Large intestine (tissue), 3 donors: ENCODE data around the gene WWOX. TPM values are rescaled to one million over a fixed set of nuclear protein-coding genes. Genes with fewer than 3 reads are reported as not detected.

Source experiments
- DNase-seq, 2 donors: peaks; one replicate each; pipeline versions ENCODE4 v3.0.0 to v3.0.0-alpha.2; 2013
- H3K27ac ChIP-seq: one replicate; pipeline ENCODE4 v1.5.1; 2013; ENCODE audit warnings: low read length
- H3K27me3 ChIP-seq: 2 replicates; pipeline ENCODE4 v1.6.1; 2013; ENCODE audit warnings: low read length; ENCODE audit not compliant: control insufficient read depth, insufficient read depth
- H3K36me3 ChIP-seq: 2 replicates; pipeline ENCODE4 v1.6.1; 2013; ENCODE audit warnings: low read length; ENCODE audit not compliant: control insufficient read depth, insufficient read depth
- H3K4me1 ChIP-seq: one replicate; pipeline ENCODE4 v1.6.1; 2013; ENCODE audit warnings: low read length; ENCODE audit not compliant: control insufficient read depth, insufficient read depth
- H3K4me3 ChIP-seq: one replicate; pipeline ENCODE4 v1.5.1; 2013; ENCODE audit warnings: low read length
- H3K9me3 ChIP-seq: one replicate; pipeline ENCODE4 v1.6.1; 2013; ENCODE audit warnings: mild to moderate bottlenecking, low read depth, low read length, moderate library complexity; ENCODE audit not compliant: control insufficient read depth
- WGBS: methylation state at CpG from one replicate; pipeline ENCODE4 v1.1.5; 2013; ENCODE audit warnings: low lambda C conversion rate; ENCODE audit not compliant: insufficient coverage; 5-methylcytosine and 5-hydroxymethylcytosine counted together
- polyA plus RNA-seq: library from polyadenylated mRNA; unstranded; fragments of 120-200 nt; gene quantifications from one replicate; pipeline ENCODE4 v1.2.1, GENCODE V29; 2013

WWOX gene
- polyA plus RNA-seq, 1 donor, result 16.2 TPM

DNA sequence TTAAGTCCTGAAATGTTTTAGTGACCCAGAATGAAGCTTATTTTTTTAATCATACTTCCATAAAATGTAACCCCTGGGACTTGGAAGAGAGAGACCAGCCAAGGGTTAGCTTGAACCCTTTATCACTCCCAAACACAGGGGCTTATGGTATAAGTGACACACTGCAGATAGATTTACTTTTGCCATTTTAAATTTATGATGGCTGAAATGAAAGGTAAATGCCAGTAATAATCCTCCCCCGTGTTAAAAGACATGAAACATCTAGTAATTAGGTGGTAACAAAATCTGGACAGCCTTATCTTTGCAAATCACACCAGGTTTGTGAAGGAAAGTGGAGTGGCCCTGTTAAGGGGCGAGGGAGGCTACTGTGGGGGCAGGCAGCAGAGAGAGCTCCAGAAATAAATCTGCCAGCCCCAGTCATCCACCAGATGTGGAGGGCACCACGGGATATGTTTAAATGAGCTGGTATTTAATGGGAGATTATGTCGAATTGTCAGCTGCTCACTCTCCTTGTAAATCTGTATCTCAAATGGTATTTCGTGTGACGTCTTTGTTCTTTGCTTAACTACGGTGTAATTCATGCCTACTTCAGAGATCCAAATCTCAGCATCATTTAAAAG is 326.5 kb downstream of the WWOX start:
- no peaks in the 10 kb centered on the region for H3K27me3 ChIP-seq
- no peak for DNase-seq
- H3K4me3 ChIP-seq, result no peak overlapping the region
- no peaks in the 10 kb centered on the region for H3K36me3 ChIP-seq
- H3K4me1 ChIP-seq, result no peaks in the 10 kb centered on the region
- H3K27ac ChIP-seq, result no peak overlapping the region
- H3K9me3 ChIP-seq, result no peaks in the 10 kb centered on the region
- WGBS, result 100% methylated on average over 1 of the region's 7 CpGs

DNA sequence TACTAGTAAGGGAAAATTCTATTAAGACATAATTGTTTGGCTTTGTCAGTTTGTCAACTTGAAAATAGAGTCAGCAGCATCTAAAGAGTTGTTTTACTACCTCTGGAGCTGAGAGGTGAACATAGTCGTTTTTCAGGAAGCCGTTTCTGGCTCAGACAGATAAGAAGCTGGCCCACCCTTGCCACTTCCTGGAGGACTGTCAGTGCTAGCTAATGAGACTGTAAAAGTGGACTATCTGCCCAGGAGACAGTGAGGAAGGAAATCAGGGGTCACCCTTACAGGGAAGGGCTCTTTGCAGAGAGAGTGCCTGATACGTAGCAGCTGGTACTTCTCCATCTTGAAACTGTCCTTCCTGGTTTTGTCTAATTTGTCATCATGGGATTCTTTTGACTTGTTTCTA is 328.7 kb downstream of the WWOX start:
- H3K36me3 ChIP-seq, result peaks cover 4% of the 10 kb centered on the region
- no peak overlapping the region for H3K27ac ChIP-seq
- H3K27me3 ChIP-seq, result no peaks in the 10 kb centered on the region
- no peak overlapping the region for H3K4me3 ChIP-seq
- H3K4me1 ChIP-seq, result no peaks in the 10 kb centered on the region
- H3K9me3 ChIP-seq, result no peaks in the 10 kb centered on the region
- no peak for DNase-seq
- no CpG with 5 or more reads among the region's 3 CpGs for WGBS

GRCh38 chr16:78430281-78430680 is 330.8 kb downstream of the WWOX start:
- Histone ChIP-seq H3K27ac (no peak overlapping the region), H3K4me3 (no peak overlapping the region), H3K9me3 (no peaks in the 10 kb centered on the region), H3K4me1 (no peaks in the 10 kb centered on the region), H3K36me3 (peaks cover 4% of the 10 kb centered on the region), H3K27me3 (no peaks in the 10 kb centered on the region)
- WGBS, result no CpG with 5 or more reads among the region's 4 CpGs
- no peak for DNase-seq

DNA sequence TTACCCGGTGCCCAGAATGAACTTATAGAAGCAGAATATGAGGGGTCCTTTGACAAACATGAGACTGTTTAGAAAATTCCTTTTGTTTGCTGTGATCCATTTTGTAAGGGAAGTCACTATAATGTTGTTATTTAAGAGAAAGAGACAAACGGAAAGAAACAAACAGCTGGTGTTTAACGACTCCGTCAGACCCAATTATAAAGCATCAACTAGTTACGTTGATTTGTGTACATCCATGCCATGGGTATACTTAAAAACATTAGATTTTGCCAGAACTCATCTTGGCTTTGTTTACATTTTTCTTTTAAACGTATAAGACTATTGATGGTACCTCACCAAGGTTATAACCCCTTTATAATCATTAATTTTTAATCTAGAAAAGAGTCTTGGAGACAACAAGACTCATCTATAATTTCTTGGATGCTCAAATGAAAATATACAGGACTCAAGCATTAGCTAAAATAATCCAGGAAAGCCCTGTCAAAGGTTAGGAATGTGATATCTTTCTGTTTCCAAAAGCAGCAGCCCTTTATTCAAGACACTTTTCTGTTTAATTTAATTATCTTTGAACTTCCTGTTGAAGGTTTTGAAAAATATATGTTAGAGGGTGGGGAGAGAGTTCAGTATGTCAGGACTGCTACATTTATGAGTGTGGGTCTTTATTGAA is 331.7 kb downstream of the WWOX start:
- peaks cover 4% of the 10 kb centered on the region for H3K36me3 ChIP-seq
- no peaks in the 10 kb centered on the region for H3K9me3 ChIP-seq
- WGBS, result 92% methylated on average over 6 of the region's 6 CpGs
- H3K4me3 ChIP-seq, result no peak overlapping the region
- no peak for DNase-seq
- no peaks in the 10 kb centered on the region for H3K27me3 ChIP-seq
- no peak overlapping the region for H3K27ac ChIP-seq
- H3K4me1 ChIP-seq, result no peaks in the 10 kb centered on the region

- no peaks in the 10 kb centered on the region for H3K9me3 ChIP-seq
- no peaks in the 10 kb centered on the region for H3K4me1 ChIP-seq
- no peaks in the 10 kb centered on the region for H3K27me3 ChIP-seq
- H3K36me3 ChIP-seq, result peaks cover 4% of the 10 kb centered on the region
- no CpG with 5 or more reads among the region's 3 CpGs for WGBS
- DNase-seq, result no peak
- no peak overlapping the region for H3K4me3 ChIP-seq
- H3K27ac ChIP-seq, result no peak overlapping the region
Observed at GRCh38 chr16:78431701-78432100, 332.2 kb downstream of the WWOX start.

DNA sequence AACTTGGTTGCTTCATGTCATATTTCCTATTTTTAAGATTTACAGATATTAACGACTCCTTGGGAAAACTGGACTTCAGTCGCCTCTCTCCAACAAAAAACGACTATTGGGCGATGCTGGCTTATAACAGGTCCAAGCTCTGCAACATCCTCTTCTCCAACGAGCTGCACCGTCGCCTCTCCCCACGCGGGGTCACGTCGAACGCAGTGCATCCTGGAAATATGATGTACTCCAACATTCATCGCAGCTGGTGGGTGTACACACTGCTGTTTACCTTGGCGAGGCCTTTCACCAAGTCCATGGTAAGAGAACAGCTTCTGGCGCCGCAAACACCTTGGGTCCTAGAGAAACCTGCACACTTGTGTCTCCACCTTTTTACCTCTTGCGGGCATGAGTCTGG is 333.0 kb downstream of the WWOX start:
- Histone ChIP-seq H3K4me1 (no peaks in the 10 kb centered on the region), H3K36me3 (peaks cover 4% of the 10 kb centered on the region), H3K9me3 (no peaks in the 10 kb centered on the region), H3K27me3 (no peaks in the 10 kb centered on the region), H3K27ac (no peak overlapping the region), H3K4me3 (no peak overlapping the region)
- DNase-seq, result no peak
- WGBS, result 100% methylated on average over 3 of the region's 17 CpGs

DNA sequence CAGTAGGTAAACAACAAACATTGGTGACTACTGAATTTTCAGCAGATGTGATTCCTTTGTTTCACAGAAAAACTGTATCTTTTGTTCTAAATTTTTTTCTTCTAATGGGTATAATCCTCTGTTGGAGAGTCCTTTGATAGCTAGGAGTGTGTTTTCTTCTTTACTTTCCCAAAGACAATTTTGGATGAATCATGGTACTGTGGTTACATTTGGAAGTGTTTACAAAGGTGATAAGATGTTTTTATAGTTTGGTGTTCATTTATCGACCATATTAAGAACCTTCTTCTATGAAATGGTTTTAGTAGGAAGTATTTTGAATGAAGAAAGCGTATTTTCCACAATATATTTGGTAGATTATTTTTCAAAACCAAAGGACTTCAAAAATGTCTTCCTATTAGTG is 333.7 kb downstream of the WWOX start:
- Histone ChIP-seq H3K4me1 (no peaks in the 10 kb centered on the region), H3K27me3 (no peaks in the 10 kb centered on the region), H3K27ac (no peak overlapping the region), H3K9me3 (no peaks in the 10 kb centered on the region), H3K36me3 (peaks cover 4% of the 10 kb centered on the region), H3K4me3 (no peak overlapping the region)
- no CpG with 5 or more reads among the region's 2 CpGs for WGBS
- no peak for DNase-seq

DNA sequence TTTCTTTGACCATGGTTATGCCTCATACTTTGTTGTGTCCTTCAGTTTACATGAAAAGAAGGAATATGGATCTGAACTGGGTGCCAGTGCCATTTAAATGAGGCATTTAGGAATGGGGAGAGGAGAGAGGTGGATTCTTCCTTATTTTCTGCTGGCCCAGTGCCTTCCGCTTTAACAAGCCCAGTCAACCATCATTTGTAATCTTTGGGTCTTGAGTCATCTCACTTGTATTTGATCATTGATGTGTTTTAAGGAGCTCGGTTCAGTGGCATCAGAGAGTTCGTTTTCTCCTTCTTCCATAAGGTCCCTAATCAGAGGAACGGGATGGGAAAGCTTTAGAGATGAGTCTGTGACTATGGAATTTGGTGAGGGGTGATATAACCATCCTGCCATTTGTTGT is 334.9 kb downstream of the WWOX start:
- H3K27ac ChIP-seq, result no peak overlapping the region
- peaks cover 4% of the 10 kb centered on the region for H3K36me3 ChIP-seq
- WGBS, result 100% methylated on average over 2 of the region's 4 CpGs
- no peak overlapping the region for H3K4me3 ChIP-seq
- H3K9me3 ChIP-seq, result no peaks in the 10 kb centered on the region
- no peak for DNase-seq
- H3K27me3 ChIP-seq, result no peaks in the 10 kb centered on the region
- H3K4me1 ChIP-seq, result no peaks in the 10 kb centered on the region

DNA sequence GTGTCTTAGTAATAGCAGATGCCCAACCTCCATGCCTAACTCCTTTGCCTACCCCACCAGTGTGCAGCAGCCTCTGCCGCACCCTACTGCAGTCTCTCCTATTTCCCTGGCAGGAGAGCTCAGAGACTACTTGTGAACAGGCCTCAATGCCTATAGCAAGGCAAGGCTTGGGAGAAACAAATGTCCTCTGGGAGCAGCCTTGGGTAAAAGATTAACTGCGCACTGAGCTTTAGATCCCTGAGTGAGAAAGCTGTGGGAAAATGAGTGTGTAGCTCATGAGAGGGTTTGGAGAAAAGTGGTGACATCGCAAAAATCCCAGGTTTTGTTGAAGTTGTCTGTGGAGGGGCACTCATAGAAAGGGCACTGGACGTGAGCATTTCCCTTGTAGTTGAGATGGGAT is 335.8 kb downstream of the WWOX start:
- Histone ChIP-seq H3K27me3 (no peaks in the 10 kb centered on the region), H3K36me3 (peaks cover 4% of the 10 kb centered on the region), H3K4me1 (no peaks in the 10 kb centered on the region), H3K9me3 (no peaks in the 10 kb centered on the region), H3K27ac (no peak overlapping the region), H3K4me3 (no peak overlapping the region)
- no CpG with 5 or more reads among the region's 4 CpGs for WGBS
- peak; percentile 6 to 18 for DNase-seq

DNA sequence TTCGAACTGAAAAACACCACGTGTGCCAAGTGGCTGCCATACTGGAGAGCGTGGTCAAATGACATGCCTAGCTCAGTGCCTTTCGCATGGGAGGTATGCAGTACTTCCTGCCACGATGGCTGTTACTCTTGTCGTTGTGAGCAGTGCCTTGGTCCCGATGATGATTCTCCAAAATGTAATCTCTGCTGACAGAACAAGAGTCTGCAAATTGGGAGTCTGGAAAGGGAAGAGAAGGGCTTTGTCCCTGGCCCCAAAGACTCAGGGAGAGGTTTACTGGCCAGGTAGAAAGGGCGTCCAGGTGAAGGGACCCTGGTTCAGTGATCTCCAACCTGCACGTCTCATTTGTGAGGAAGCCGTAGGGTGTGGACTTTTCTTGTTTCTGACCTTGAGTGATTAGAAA is 336.6 kb downstream of the WWOX start:
- Histone ChIP-seq H3K9me3 (no peaks in the 10 kb centered on the region), H3K4me1 (no peaks in the 10 kb centered on the region), H3K27ac (no peak overlapping the region), H3K27me3 (no peaks in the 10 kb centered on the region), H3K36me3 (peaks cover 4% of the 10 kb centered on the region), H3K4me3 (no peak overlapping the region)
- DNase-seq, result no peak
- 100% methylated on average over 1 of the region's 10 CpGs for WGBS

GRCh38 chr16:78436846-78437245 is 337.4 kb downstream of the WWOX start:
- H3K9me3 ChIP-seq, result no peaks in the 10 kb centered on the region
- H3K4me1 ChIP-seq, result no peaks in the 10 kb centered on the region
- H3K27me3 ChIP-seq, result no peaks in the 10 kb centered on the region
- DNase-seq, result no peak
- H3K4me3 ChIP-seq, result no peak overlapping the region
- H3K27ac ChIP-seq, result no peak overlapping the region
- WGBS, result no CpG with 5 or more reads among the region's 6 CpGs
- peaks cover 4% of the 10 kb centered on the region for H3K36me3 ChIP-seq
